SK-N-SH treated with all-trans-retinoic acid at 6 μM for 48 hours (cell line): ENCODE data around the gene LY6G5C.
"Not testable (repeated sequence)": the region's sequence is repeated elsewhere in the genome, so short reads cannot be mapped to it uniquely, and the experiment has no call there.

ENCODE experiments used
- ATAC-seq: fragments of 200-7000 bp; cut with Tn5 transposase; 3 replicates; pipeline ENCODE4 v1.9.1; 2020; ENCODE audit warnings: mild to moderate bottlenecking, moderate library complexity
- ARNTL ChIP-seq: fragments of 450-650 bp; formaldehyde crosslinking; IDR thresholded peaks from 2 replicates; pipeline ENCODE4 v1.5.0; 2020; ENCODE audit warnings: low read depth, mild to moderate bottlenecking, moderate library complexity, borderline replicate concordance
- BACH2 ChIP-seq: fragments of 250-450 bp; sonication (Bioruptor Pico); IDR thresholded peaks from 2 replicates; pipeline ENCODE4 v1.9.0; 2021; ENCODE audit warnings: mild to moderate bottlenecking, borderline replicate concordance
- CREB5 ChIP-seq: fragments of 250-450 bp; sonication (Bioruptor Pico); IDR thresholded peaks from 2 replicates; pipeline ENCODE4 v1.5.1; 2020; ENCODE audit warnings: low read depth, mild to moderate bottlenecking, moderate library complexity
- CSDC2 ChIP-seq: fragments of 250-450 bp; sonication (Bioruptor Pico); IDR thresholded peaks from 2 replicates; pipeline ENCODE4 v1.5.0; 2020; ENCODE audit warnings: mild to moderate bottlenecking, moderate library complexity
- CSRNP3 ChIP-seq: fragments of 250-450 bp; sonication (Bioruptor Pico); IDR thresholded peaks from 2 replicates; pipeline ENCODE4 v1.5.1; 2021; ENCODE audit warnings: mild to moderate bottlenecking, moderate library complexity
- ESRRG ChIP-seq: fragments of 250-450 bp; sonication (Bioruptor Pico); IDR thresholded peaks from 2 replicates; pipeline ENCODE4 v1.6.1; 2021; ENCODE audit warnings: mild to moderate bottlenecking
- GLIS3 ChIP-seq: fragments of 250-450 bp; sonication (Bioruptor Pico); IDR thresholded peaks from 2 replicates; pipeline ENCODE4 v1.5.0; 2020; ENCODE audit warnings: mild to moderate bottlenecking, moderate library complexity
- ISL1 ChIP-seq: fragments of 250-450 bp; sonication (Bioruptor Pico); IDR thresholded peaks from 2 replicates; pipeline ENCODE4 v2.1.2; 2022; ENCODE audit warnings: mild to moderate bottlenecking, moderate library complexity
- OSR1 ChIP-seq: fragments of 250-450 bp; sonication (Bioruptor Pico); IDR thresholded peaks from 2 replicates; pipeline ENCODE4 v1.8.0; 2022; ENCODE audit warnings: moderate library complexity, mild to moderate bottlenecking, inconsistent platforms
- POU6F1 ChIP-seq: fragments of 250-450 bp; sonication (Bioruptor Pico); IDR thresholded peaks from 2 replicates; pipeline ENCODE4 v1.8.0; 2021; ENCODE audit warnings: low read depth, mild to moderate bottlenecking, moderate library complexity, borderline replicate concordance
- RARB ChIP-seq: fragments of 250-450 bp; sonication (Bioruptor Pico); IDR thresholded peaks from 2 replicates; pipeline ENCODE4 v1.8.0; 2021; ENCODE audit warnings: mild to moderate bottlenecking, moderate library complexity
- SNAI2 ChIP-seq: fragments of 250-450 bp; sonication (Bioruptor Pico); IDR thresholded peaks from 2 replicates; pipeline ENCODE4 v1.5.0; 2020; ENCODE audit warnings: mild to moderate bottlenecking, moderate library complexity
- TCF4 ChIP-seq: fragments of 250-450 bp; sonication (Bioruptor Pico); IDR thresholded peaks from 2 replicates; pipeline ENCODE4 v1.8.0; 2021; ENCODE audit warnings: mild to moderate bottlenecking, moderate library complexity, borderline replicate concordance
- ZFP3 ChIP-seq: fragments of 250-450 bp; sonication (Bioruptor Pico); IDR thresholded peaks from 2 replicates; pipeline ENCODE4 v1.5.0; 2020; ENCODE audit warnings: mild to moderate bottlenecking, moderate library complexity
- ZFP30 ChIP-seq: fragments of 450-650 bp; formaldehyde crosslinking; IDR thresholded peaks from 2 replicates; pipeline ENCODE4 v1.5.0; 2022; ENCODE audit warnings: mild to moderate bottlenecking, moderate library complexity
- ZNF565 ChIP-seq: fragments of 450-650 bp; formaldehyde crosslinking; conservative IDR thresholded peaks from 2 replicates; pipeline ENCODE4 v1.5.0; 2020; ENCODE audit warnings: low read depth, mild to moderate bottlenecking, moderate library complexity
- ZNF70 ChIP-seq: fragments of 450-650 bp; formaldehyde crosslinking; IDR thresholded peaks from 2 replicates; pipeline ENCODE4 v1.5.0; 2020; ENCODE audit warnings: mild to moderate bottlenecking, moderate library complexity
- ZNF8 ChIP-seq: fragments of 450-650 bp; formaldehyde crosslinking; IDR thresholded peaks from 2 replicates; pipeline ENCODE4 v1.5.0; 2020; ENCODE audit warnings: mild to moderate bottlenecking, moderate library complexity
- TF ChIP-seq, protein P1 (sequence below): fragments of 250-450 bp; sonication (Bioruptor Pico); IDR thresholded peaks from 2 replicates; pipeline ENCODE4 v1.5.0; 2020; ENCODE audit warnings: mild to moderate bottlenecking, moderate library complexity

Gene LY6G5C

DNA sequence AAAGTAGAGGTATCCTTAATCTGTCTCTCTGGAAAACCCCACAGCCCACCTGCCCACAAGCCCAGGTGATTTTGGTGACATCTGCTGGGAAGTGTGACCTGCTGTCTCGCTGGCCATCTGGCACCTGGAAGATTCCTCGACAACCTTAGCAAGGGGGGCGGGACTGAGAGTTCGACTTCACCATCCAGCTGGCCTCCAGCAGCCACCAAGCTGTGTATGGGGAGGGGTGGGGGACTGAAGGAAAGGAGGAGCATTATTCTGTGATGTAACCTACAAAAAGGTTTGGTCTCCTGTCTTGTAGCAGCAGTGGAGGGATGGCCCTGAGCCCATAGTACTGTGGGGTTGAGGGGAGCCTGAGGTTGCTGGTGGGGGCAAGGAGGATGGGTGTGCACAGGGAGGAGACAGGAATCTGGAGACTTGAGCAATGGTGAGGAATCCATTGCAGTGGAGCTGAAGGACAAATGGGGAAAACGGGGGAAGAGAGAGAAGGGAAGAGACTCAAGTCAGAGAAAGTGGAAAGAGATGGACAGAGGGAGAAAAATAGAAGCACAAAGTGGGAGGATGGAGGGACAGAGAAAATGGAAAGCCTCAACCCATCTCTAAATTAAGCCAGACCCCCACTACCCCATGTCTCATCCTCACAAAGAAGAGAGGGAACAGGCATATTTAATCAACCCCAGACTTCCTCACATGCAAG is 29.8 kb upstream of the LY6G5C start:
- ATAC-seq: no peak
- TF ChIP-seq ZNF70 (CRISPR knock-in tag) (no peak), CSDC2 (CRISPR knock-in tag) (no peak), BACH2 (CRISPR knock-in tag) (no peak), GLIS3 (no peak), ZFP30 (no peak)

GRCh38 chr6:31709157-31709556 is 28.3 kb upstream of the LY6G5C start:
- not testable (repeated sequence) for ATAC-seq

DNA sequence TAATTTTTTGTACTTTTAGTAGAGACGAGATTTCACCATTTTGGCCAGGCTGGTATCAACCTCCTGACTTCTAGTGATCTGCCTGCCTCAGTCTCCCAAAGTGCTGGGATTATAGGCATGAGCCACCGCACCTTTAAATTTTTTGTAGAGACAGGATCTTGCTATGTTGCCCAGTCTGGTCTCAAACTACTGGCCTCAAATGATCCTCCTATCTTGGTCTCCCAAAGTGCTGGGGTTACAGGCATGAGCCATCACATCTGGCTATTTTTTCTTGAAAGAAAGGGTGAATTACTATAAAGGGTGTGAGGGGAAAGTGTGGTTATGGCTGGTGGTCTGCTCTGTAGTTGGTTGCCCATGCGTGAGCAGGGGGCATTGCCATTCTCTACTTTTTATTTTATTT is 27.4 kb upstream of the LY6G5C start:
- no peak for ATAC-seq
- TF ChIP-seq POU6F1 (CRISPR knock-in tag) (no peak), GLIS3 (no peak), ZNF70 (CRISPR knock-in tag) (no peak), RARB (CRISPR knock-in tag) (no peak), ZNF565 (CRISPR knock-in tag) (no peak), BACH2 (CRISPR knock-in tag) (no peak), OSR1 (CRISPR knock-in tag) (no peak), ISL1 (CRISPR knock-in tag) (no peak), CREB5 (CRISPR knock-in tag) (no peak), ZFP3 (CRISPR knock-in tag) (no peak), ESRRG (CRISPR knock-in tag) (no peak)
- TF ChIP-seq, protein P1, sequence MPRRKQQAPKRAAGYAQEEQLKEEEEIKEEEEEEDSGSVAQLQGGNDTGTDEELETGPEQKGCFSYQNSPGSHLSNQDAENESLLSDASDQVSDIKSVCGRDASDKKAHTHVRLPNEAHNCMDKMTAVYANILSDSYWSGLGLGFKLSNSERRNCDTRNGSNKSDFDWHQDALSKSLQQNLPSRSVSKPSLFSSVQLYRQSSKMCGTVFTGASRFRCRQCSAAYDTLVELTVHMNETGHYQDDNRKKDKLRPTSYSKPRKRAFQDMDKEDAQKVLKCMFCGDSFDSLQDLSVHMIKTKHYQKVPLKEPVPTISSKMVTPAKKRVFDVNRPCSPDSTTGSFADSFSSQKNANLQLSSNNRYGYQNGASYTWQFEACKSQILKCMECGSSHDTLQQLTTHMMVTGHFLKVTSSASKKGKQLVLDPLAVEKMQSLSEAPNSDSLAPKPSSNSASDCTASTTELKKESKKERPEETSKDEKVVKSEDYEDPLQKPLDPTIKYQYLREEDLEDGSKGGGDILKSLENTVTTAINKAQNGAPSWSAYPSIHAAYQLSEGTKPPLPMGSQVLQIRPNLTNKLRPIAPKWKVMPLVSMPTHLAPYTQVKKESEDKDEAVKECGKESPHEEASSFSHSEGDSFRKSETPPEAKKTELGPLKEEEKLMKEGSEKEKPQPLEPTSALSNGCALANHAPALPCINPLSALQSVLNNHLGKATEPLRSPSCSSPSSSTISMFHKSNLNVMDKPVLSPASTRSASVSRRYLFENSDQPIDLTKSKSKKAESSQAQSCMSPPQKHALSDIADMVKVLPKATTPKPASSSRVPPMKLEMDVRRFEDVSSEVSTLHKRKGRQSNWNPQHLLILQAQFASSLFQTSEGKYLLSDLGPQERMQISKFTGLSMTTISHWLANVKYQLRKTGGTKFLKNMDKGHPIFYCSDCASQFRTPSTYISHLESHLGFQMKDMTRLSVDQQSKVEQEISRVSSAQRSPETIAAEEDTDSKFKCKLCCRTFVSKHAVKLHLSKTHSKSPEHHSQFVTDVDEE: no peak

- TF ChIP-seq ZNF8 (CRISPR knock-in tag) (no peak), BACH2 (CRISPR knock-in tag) (no peak), ZFP30 (no peak), ZNF565 (CRISPR knock-in tag) (no peak), ISL1 (CRISPR knock-in tag) (no peak), CSRNP3 (CRISPR knock-in tag) (no peak), ZFP3 (CRISPR knock-in tag) (no peak), SNAI2 (CRISPR knock-in tag) (no peak), RARB (CRISPR knock-in tag) (no peak), ZNF70 (CRISPR knock-in tag) (no peak), POU6F1 (CRISPR knock-in tag) (no peak), ARNTL (CRISPR knock-in tag) (no peak), CREB5 (CRISPR knock-in tag) (no peak), CSDC2 (CRISPR knock-in tag) (no peak), TCF4 (CRISPR knock-in tag) (no peak), OSR1 (CRISPR knock-in tag) (no peak)
- TF ChIP-seq, protein P1: no peak
Observed at GRCh38 chr6:31707701-31708100, 26.8 kb upstream of the LY6G5C start.

More at GRCh38 chr6:31707701-31708100, 26.8 kb upstream of the LY6G5C start:
- ATAC-seq: no peak
